ENCODE data around the gene LRRC14B. TPM values are rescaled to one million over a fixed set of nuclear protein-coding genes. Genes with fewer than 3 reads are reported as not detected.

LRRC14B gene
- total RNA-seq, 2 donors from 2014 or later, result not detected

DNA sequence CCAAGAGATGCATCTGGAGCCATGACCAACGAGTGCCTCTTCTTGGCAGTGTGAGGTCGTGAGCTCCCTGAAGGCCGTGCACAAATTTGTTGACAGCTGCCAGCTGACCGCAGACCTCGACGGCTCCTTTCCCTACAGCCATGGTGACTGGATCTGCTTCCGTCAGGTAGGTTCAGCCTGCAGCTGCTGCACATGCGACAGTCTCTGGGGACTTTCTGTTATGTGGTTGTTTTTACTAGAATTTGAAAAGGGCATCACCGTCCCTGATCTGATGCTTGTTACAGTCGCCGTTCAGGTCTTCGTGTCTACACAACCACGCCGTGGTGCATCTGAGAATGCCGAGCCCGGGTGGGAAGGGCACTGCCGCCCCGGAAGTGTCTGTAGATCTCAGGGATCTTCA lies 36.5 kb upstream of the LRRC14B start:
- H3K36me3 ChIP-seq (ENCODE audit: control insufficient read depth, insufficient read depth, low read length), result no peaks in the 10 kb centered on the region
- WGBS, 2 experiments (ENCODE audit: insufficient coverage in 1 of 2, insufficient read length in 1 of 2), result 90 to 93% methylated on average over 16 to 18 of the region's 18 CpGs
- H3K4me1 ChIP-seq (ENCODE audit: control insufficient read depth, insufficient read depth, low read length), result no peaks in the 10 kb centered on the region
- peaks cover 29% of the 10 kb centered on the region for H3K36me3 Mint-ChIP-seq (ENCODE audit: low read depth)
- no peaks in the 10 kb centered on the region for H3K27me3 Mint-ChIP-seq (ENCODE audit: insufficient read depth)
- no peaks in the 10 kb centered on the region for H3K9me3 ChIP-seq (ENCODE audit: control insufficient read depth, low read length)
- TF ChIP-seq, protein P1, sequence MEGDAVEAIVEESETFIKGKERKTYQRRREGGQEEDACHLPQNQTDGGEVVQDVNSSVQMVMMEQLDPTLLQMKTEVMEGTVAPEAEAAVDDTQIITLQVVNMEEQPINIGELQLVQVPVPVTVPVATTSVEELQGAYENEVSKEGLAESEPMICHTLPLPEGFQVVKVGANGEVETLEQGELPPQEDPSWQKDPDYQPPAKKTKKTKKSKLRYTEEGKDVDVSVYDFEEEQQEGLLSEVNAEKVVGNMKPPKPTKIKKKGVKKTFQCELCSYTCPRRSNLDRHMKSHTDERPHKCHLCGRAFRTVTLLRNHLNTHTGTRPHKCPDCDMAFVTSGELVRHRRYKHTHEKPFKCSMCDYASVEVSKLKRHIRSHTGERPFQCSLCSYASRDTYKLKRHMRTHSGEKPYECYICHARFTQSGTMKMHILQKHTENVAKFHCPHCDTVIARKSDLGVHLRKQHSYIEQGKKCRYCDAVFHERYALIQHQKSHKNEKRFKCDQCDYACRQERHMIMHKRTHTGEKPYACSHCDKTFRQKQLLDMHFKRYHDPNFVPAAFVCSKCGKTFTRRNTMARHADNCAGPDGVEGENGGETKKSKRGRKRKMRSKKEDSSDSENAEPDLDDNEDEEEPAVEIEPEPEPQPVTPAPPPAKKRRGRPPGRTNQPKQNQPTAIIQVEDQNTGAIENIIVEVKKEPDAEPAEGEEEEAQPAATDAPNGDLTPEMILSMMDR (conservative IDR thresholded peaks at IDR 0.05), result no peak
- no peak overlapping the region for H3K4me3 ChIP-seq (ENCODE audit: low read length)
- no peak overlapping the region for H3K27ac Mint-ChIP-seq
- H3K4me1 Mint-ChIP-seq, result no peaks in the 10 kb centered on the region
- H3K4me3 Mint-ChIP-seq, result no peak overlapping the region
- no peaks in the 10 kb centered on the region for H3K27me3 ChIP-seq (ENCODE audit: control insufficient read depth, insufficient read depth, low read length, poor library complexity, severe bottlenecking)
- H3K27ac ChIP-seq (ENCODE audit: low read depth, low read length), result no peak overlapping the region
- H3K9ac ChIP-seq (ENCODE audit: extremely low read depth, low read length, poor library complexity, severe bottlenecking), result no peak overlapping the region
- no peak for DNase-seq
- H3K9me3 Mint-ChIP-seq, result no peaks in the 10 kb centered on the region

DNA sequence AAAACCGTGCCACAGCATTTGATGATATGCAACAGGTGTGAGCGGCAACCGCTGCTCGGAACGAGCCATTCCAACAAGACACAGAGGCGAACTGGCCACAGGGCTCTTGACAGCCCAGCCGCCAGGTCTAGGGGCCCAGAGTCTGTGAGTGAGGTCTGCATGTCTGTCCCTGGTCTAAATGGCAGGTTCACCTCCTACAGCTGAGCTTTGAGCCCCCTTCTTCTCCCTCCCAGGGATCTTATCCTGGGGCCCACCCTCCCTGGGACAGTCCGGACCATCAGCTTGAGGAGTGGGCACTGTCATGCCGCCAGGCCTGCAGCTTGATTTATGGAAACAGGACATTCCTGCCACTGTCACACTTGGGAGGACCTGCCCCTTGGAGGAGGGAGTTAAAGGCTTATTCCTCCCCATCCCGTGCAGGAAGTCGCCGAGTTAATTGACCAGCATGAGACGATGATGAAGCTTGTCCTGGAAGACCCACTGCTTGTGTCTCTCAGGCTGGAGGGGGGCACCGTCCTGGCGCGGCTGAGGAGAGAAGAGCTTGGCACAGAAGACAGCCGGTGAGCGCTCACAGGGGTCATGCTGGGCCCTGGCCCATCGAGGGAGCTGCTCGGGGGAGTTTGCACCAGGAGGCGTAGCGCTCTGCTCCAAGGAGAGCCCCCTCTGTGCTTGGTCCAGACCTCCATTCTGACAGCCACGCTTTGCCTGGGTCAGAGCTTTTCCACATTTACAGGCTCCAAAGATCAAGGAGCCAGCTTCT lies 35.5 kb upstream of the LRRC14B start:
- 85 to 87% methylated on average over 20 to 23 of the region's 23 CpGs for WGBS, 2 experiments (ENCODE audit: insufficient coverage in 1 of 2, insufficient read length in 1 of 2)
- no peaks in the 10 kb centered on the region for H3K27me3 Mint-ChIP-seq (ENCODE audit: insufficient read depth)
- H3K9me3 ChIP-seq (ENCODE audit: control insufficient read depth, low read length), result no peaks in the 10 kb centered on the region
- no peak overlapping the region for H3K4me3 ChIP-seq (ENCODE audit: low read length)
- no peaks in the 10 kb centered on the region for H3K9me3 Mint-ChIP-seq
- H3K4me3 Mint-ChIP-seq, result no peak overlapping the region
- H3K9ac ChIP-seq (ENCODE audit: extremely low read depth, low read length, poor library complexity, severe bottlenecking), result no peak overlapping the region
- no peaks in the 10 kb centered on the region for H3K36me3 ChIP-seq (ENCODE audit: control insufficient read depth, insufficient read depth, low read length)
- no peak overlapping the region for H3K27ac Mint-ChIP-seq
- peak; percentile 20 for DNase-seq
- TF ChIP-seq, protein P1 (conservative IDR thresholded peaks at IDR 0.05), result no peak
- peaks cover 29% of the 10 kb centered on the region for H3K36me3 Mint-ChIP-seq (ENCODE audit: low read depth)
- no peaks in the 10 kb centered on the region for H3K4me1 Mint-ChIP-seq
- H3K4me1 ChIP-seq (ENCODE audit: control insufficient read depth, insufficient read depth, low read length), result no peaks in the 10 kb centered on the region
- no peak overlapping the region for H3K27ac ChIP-seq (ENCODE audit: low read depth, low read length)
- no peaks in the 10 kb centered on the region for H3K27me3 ChIP-seq (ENCODE audit: control insufficient read depth, insufficient read depth, low read length, poor library complexity, severe bottlenecking)

GRCh38 chr5:156411-157072 lies 34.8 kb upstream of the LRRC14B start:
- Histone ChIP-seq H3K4me1 (ENCODE audit: control insufficient read depth, insufficient read depth, low read length) (no peaks in the 10 kb centered on the region), H3K27me3 (ENCODE audit: control insufficient read depth, insufficient read depth, low read length, poor library complexity, severe bottlenecking) (no peaks in the 10 kb centered on the region), H3K9me3 (ENCODE audit: control insufficient read depth, low read length) (no peaks in the 10 kb centered on the region), H3K36me3 (ENCODE audit: control insufficient read depth, insufficient read depth, low read length) (no peaks in the 10 kb centered on the region), H3K9ac (ENCODE audit: extremely low read depth, low read length, poor library complexity, severe bottlenecking) (no peak overlapping the region), H3K4me3 (ENCODE audit: low read length) (no peak overlapping the region), H3K27ac (ENCODE audit: low read depth, low read length) (no peak overlapping the region)
- Mint-ChIP-seq H3K27me3 (ENCODE audit: insufficient read depth) (no peaks in the 10 kb centered on the region), H3K9me3 (no peaks in the 10 kb centered on the region), H3K27ac (no peak overlapping the region), H3K36me3 (ENCODE audit: low read depth) (peaks cover 29% of the 10 kb centered on the region), H3K4me3 (no peak overlapping the region), H3K4me1 (no peaks in the 10 kb centered on the region)
- TF ChIP-seq, protein P1 (conservative IDR thresholded peaks at IDR 0.05), result no peak
- WGBS, 2 experiments (ENCODE audit: insufficient coverage in 1 of 2, insufficient read length in 1 of 2), result 85 to 95% methylated on average over 4 to 17 of the region's 17 CpGs
- peak; percentile 35 for DNase-seq
